ENCODE data around the gene SARDH. TPM values are rescaled to one million over a fixed set of nuclear protein-coding genes. Genes with fewer than 3 reads are reported as not detected.

SARDH gene
- total RNA-seq (2016; rRNA removed; fragmentation: Illumina TruSeq; extraction: Trizol), result 32.5 and 34.9 TPM in 2 replicates
- total RNA-seq (2016; cell fraction: cytosol; rRNA removed; fragmentation: Illumina TruSeq; extraction: Trizol; ENCODE audit: low read depth), result 5.5 and 6.4 TPM in 2 replicates
- total RNA-seq (2016; cell fraction: insoluble cytoplasmic fraction; rRNA removed; fragmentation: Illumina TruSeq; extraction: Trizol), result 25.6 and 34.1 TPM in 2 replicates
- 13.0 TPM in 2 replicates for total RNA-seq (2016; cell fraction: membrane; rRNA removed; fragmentation: Illumina TruSeq; extraction: Trizol)
- 26.8 and 31.9 TPM in 2 replicates for total RNA-seq (2016; cell fraction: nucleus; rRNA removed; fragmentation: Illumina TruSeq; extraction: Trizol)
- 11.6 and 15.6 TPM in 2 replicates for polyA plus RNA-seq (2011; rRNA removed)
- polyA plus RNA-seq (2011; cell fraction: cytosol; rRNA removed), result 6.1 and 10.1 TPM in 2 replicates
- 107 and 130 TPM in 2 replicates for polyA plus RNA-seq (2011; cell fraction: nucleus; rRNA removed)
- polyA plus RNA-seq (2012), result 20.2 and 23.9 TPM in 2 replicates
- polyA plus RNA-seq (2016; cell fraction: cytosol; fragmentation: Illumina TruSeq; extraction: Trizol; ENCODE audit: low read depth), result 4.0 and 4.1 TPM in 2 replicates
- polyA plus RNA-seq (2016; cell fraction: insoluble cytoplasmic fraction; fragmentation: Illumina TruSeq; extraction: Trizol; ENCODE audit: low read depth), result 23.4 and 31.6 TPM in 2 replicates
- polyA plus RNA-seq (2016; cell fraction: membrane; fragmentation: Illumina TruSeq; extraction: Trizol; ENCODE audit: low read depth), result 7.8 and 8.3 TPM in 2 replicates
- polyA plus RNA-seq (2016; cell fraction: nucleus; fragmentation: Illumina TruSeq; extraction: Trizol; ENCODE audit: insufficient read depth, low read depth), result 46.0 and 50.9 TPM in 2 replicates
- 55.5 TPM in 1 of 2 replicates, not detected in the other for polyA minus RNA-seq (2011; rRNA and poly(A)+ RNA removed; ENCODE audit: low replicate concordance)
- 17.1 and 19.0 TPM in 2 replicates for polyA minus RNA-seq (2011; cell fraction: cytosol; rRNA and poly(A)+ RNA removed)
- polyA minus RNA-seq (2011; cell fraction: nucleus; rRNA and poly(A)+ RNA removed), result 35.9 and 37.7 TPM in 2 replicates
- percentile 57 among the genes with signal in this experiment for Bru-seq, nascent RNA
- percentile 53 among the genes with signal in this experiment for BruChase-seq, experiment 1, labeled RNA remaining after a 6-hour chase
- percentile 59 among the genes with signal in this experiment for BruChase-seq, experiment 2, labeled RNA remaining after a 2-hour chase
- long read RNA-seq, experiment 1, transcript SARDH-204 (21 exons, 3,344 nt), result major isoform, 7 of 52 reads
- long read RNA-seq, experiment 1, transcript SARDH-207 (21 exons, 3,216 nt), result minor isoform, 6 of 52 reads
- long read RNA-seq, experiment 1, partial matches to known transcripts, result 19 of 52 reads
- long read RNA-seq, experiment 1, other reads (novel, unspliced or antisense), result 19 of 52 reads
- long read RNA-seq, experiment 2, transcript SARDH-204 (21 exons, 3,344 nt), result major isoform, 9 of 41 reads
- long read RNA-seq, experiment 2, transcript SARDH-207 (21 exons, 3,216 nt), result major isoform, 9 of 41 reads
- long read RNA-seq, experiment 2, partial matches to known transcripts, result 10 of 41 reads
- long read RNA-seq, experiment 2, other reads (novel, unspliced or antisense), result 13 of 41 reads

DNA sequence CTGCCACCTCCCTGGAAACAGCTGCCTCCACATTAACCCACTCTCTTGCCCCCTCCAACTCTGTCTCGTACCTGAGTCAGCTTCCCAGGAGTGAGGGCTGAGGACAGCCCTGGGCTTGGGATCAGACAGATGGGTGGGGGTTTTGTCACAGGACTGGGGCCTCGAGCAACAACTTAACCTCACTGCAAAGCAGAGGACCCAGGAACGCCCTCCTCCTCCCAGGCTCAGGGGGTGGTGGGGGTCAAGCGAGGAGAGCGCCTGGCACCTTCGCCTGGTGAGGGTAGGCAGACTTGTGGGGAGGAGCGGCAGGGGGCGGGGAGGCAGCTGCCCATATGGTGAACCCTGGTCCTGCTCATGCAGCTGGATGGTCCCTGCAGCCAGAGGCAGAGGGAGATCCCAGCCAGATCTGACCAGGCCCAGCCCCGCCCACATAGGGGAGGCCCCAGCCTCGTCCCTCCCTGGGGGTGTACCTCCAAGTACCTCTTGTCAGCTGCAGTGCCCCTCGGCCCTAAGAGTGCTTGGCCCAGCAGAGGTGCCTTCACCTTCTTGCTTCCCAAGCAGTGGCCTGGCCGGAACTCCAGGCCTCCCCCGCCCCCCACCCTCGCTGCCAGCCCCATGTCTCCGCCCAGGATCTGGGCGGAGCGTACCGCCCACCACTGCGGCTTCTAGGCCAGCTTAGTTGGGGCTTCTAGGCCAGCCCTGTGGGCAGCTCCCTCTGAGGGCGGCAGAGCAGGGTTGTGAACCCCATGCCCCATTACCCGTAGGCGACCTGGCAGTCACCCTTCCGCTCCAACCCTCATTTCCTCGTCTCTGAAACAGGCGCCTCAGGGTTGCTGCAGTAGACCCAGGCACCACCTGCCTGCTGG is at the start of gene SARDH:
TSS of gene SARDH (minus strand) at position 579 of the 866 bp plus-strand sequence. CDS start 4,179 bp downstream, outside the sequence.
- Histone ChIP-seq H3K4me1 (ENCODE audit: insufficient read depth, low read length) (peaks cover 58% of the 10 kb centered on the region), H3K9ac (ENCODE audit: insufficient read depth, low read depth, low read length) (peak within 1 kb of the TSS; percentile 74), H3K4me2 (ENCODE audit: low read depth, low read length) (peak within 1 kb of the TSS; percentile 91), H4K20me1 (ENCODE audit: insufficient read depth, low read length) (no peaks in the 10 kb centered on the region), H3K36me3 (replicated peaks in 1 of 2; ENCODE audit: control insufficient read depth in 1 of 2, insufficient read depth in 2 of 2, low read length in 2 of 2) (no peaks in the 10 kb centered on the region), H3K4me3 (replicated peaks in 1 of 3; ENCODE audit: insufficient read depth in 1 of 3, low read depth in 2 of 3, low read length in 3 of 3) (peak within 1 kb of the TSS; percentile 63 to 83 (median 64)), H3K27ac (ENCODE audit: extremely low read length, insufficient read depth, low read length) (peak within 1 kb of the TSS; percentile 97), H3K27me3 (ENCODE audit: control insufficient read depth in 1 of 2, insufficient read depth in 2 of 2, low read length in 2 of 2) (no peaks in the 10 kb centered on the region), H2AFZ (ENCODE audit: low read length) (no peak within 1 kb of the TSS), H3K79me2 (ENCODE audit: insufficient read depth, low read length) (peaks cover 5% of the 10 kb centered on the region), H3K9me3 (ENCODE audit: low read length) (no peaks in the 10 kb centered on the region)
- BruUV-seq (replicated peaks), result no TSS peak
- 3% methylated on average over 8 of the region's 25 CpGs for WGBS (ENCODE audit: low lambda C conversion rate)
- POLR2A ChIA-PET, result interaction anchor here (0.8 to 6.2 kb wide), 20 partner anchors 9 to 310 kb away, joined by 3 to 156 read pairs (median 4); partner anchors contain the start of genes ADAMTSL2 and CACFD1
- intact Hi-C loops (cut with micrococcal nuclease; ENCODE audit: unreplicated experiment) (loop anchor here (2.0 kb wide), 1 partner anchor 31 kb away; no protein-coding TSS in a partner anchor), in situ Hi-C loops (cut with HindIII; ENCODE audit: extremely low pct_ligation_motif_present, low pct_unique_long_range_greater_than_20kb) (loop anchor here (25.0 kb wide), 1 partner anchor 201 kb away; the partner anchor contains the start of gene ADAMTSL2)
- CTCF ChIA-PET (ENCODE audit: low intra/inter-chr PET ratio, low total read pairs), result no interaction called here
- DNase-seq (ENCODE audit: low spot score), result peak; percentile 77
- FAIRE-seq, result peak; percentile 85
- peak; percentile 77 for ATAC-seq
- TF ChIP-seq, protein P1, sequence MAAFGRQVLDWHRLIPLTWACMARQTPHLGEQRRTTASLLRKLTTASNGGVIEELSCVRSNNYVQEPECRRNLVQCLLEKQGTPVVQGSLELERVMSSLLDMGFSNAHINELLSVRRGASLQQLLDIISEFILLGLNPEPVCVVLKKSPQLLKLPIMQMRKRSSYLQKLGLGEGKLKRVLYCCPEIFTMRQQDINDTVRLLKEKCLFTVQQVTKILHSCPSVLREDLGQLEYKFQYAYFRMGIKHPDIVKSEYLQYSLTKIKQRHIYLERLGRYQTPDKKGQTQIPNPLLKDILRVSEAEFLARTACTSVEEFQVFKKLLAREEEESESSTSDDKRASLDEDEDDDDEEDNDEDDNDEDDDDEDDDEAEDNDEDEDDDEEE (CRISPR knock-in tag; IDR thresholded peaks at IDR 0.05), result peak; percentile 92
- no peak for TF ChIP-seq RXRA (CRISPR knock-in tag; IDR thresholded peaks at IDR 0.05)
- no peak for TF ChIP-seq MTF1 (CRISPR knock-in tag; IDR thresholded peaks at IDR 0.05)
- peak; percentile 82 for TF ChIP-seq GABPB1 (CRISPR knock-in tag; IDR thresholded peaks at IDR 0.05)
- TF ChIP-seq, protein P2, sequence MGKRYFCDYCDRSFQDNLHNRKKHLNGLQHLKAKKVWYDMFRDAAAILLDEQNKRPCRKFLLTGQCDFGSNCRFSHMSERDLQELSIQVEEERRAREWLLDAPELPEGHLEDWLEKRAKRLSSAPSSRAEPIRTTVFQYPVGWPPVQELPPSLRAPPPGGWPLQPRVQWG (CRISPR knock-in tag; IDR thresholded peaks at IDR 0.05; ENCODE audit: borderline replicate concordance, low read depth), result no peak
- TF ChIP-seq ZNF546 (CRISPR knock-in tag; conservative IDR thresholded peaks at IDR 0.05), result no peak
- TF ChIP-seq HNRNPL (IDR thresholded peaks at IDR 0.05; ENCODE audit: low read depth, low read length), result peak; percentile 92
- TF ChIP-seq ZNF781 (CRISPR knock-in tag; IDR thresholded peaks at IDR 0.05; ENCODE audit: borderline replicate concordance, not compliant biosample characterization), result no peak
- TF ChIP-seq SAFB2 (CRISPR knock-in tag; IDR thresholded peaks at IDR 0.05; ENCODE audit: borderline replicate concordance, low read depth), result peak; percentile 81; the same call in 1 of the 2 replicates
- TF ChIP-seq RFX3 (CRISPR knock-in tag; IDR thresholded peaks at IDR 0.05), result no peak
- TF ChIP-seq, protein P3, sequence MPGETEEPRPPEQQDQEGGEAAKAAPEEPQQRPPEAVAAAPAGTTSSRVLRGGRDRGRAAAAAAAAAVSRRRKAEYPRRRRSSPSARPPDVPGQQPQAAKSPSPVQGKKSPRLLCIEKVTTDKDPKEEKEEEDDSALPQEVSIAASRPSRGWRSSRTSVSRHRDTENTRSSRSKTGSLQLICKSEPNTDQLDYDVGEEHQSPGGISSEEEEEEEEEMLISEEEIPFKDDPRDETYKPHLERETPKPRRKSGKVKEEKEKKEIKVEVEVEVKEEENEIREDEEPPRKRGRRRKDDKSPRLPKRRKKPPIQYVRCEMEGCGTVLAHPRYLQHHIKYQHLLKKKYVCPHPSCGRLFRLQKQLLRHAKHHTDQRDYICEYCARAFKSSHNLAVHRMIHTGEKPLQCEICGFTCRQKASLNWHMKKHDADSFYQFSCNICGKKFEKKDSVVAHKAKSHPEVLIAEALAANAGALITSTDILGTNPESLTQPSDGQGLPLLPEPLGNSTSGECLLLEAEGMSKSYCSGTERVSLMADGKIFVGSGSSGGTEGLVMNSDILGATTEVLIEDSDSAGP (CRISPR knock-in tag; IDR thresholded peaks at IDR 0.05; ENCODE audit: borderline replicate concordance), result peak; percentile 82; the same call in 1 of the 2 replicates
- TF ChIP-seq ZNF773 (CRISPR knock-in tag; IDR thresholded peaks at IDR 0.05; ENCODE audit: borderline replicate concordance), result no peak
